Measurements from ENCODE around the gene ZNF256. TPM values are rescaled to one million over a fixed set of nuclear protein-coding genes. Genes with fewer than 3 reads are reported as not detected.
A peak's percentile ranks its signal among the peaks of the same experiment; 100 is the strongest.

ZNF256 gene
- total RNA-seq, 2 experiments from 2014 or later, result 5.7 to 9.0 TPM

DNA sequence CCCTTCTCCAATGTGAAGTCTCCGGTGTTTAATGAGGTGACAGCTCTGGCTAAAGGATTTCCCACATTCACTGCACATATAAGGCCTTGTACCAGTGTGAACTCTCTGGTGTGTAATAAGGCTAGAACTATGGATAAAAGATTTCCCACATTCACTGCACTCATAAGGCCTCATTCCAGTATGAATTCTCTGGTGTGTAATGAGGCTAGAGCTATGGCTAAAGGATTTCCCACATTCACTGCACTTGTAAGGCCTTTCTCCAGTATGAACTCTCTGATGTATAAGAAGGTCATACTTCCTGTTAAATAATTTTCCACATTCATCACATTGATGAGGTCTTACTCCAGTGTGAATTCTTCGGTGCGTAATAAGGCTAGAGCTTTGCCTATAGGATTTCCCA lies 5.9 kb downstream of the ZNF256 start:
- Histone ChIP-seq H3K9me2 (ENCODE audit: insufficient read depth, low read length) (no peaks in the 10 kb centered on the region), H4K20me1 (ENCODE audit: insufficient read depth, low read length) (no peaks in the 10 kb centered on the region), H3K27ac (ENCODE audit: low read depth, low read length, poor library complexity, severe bottlenecking) (no peak overlapping the region), H3K79me2 (ENCODE audit: insufficient read depth, low read depth, low read length) (peaks cover 7% of the 10 kb centered on the region; the same call in 1 of the 2 replicates), H3K9me3 (ENCODE audit: low read length) (peaks cover 12% of the 10 kb centered on the region; the same call in 1 of the 2 replicates), H3K36me3 (ENCODE audit: insufficient read depth, low read length) (peaks cover 55% of the 10 kb centered on the region), H2AFZ (ENCODE audit: low read length) (no peak overlapping the region), H3K4me2 (ENCODE audit: low read length) (no peak overlapping the region), H3K4me1 (ENCODE audit: insufficient read depth, low read length, poor library complexity, severe bottlenecking) (peaks cover 8% of the 10 kb centered on the region), H3K4me3 (ENCODE audit: low read depth, low read length, poor library complexity, severe bottlenecking) (no peak overlapping the region)
- TF ChIP-seq, protein P1, sequence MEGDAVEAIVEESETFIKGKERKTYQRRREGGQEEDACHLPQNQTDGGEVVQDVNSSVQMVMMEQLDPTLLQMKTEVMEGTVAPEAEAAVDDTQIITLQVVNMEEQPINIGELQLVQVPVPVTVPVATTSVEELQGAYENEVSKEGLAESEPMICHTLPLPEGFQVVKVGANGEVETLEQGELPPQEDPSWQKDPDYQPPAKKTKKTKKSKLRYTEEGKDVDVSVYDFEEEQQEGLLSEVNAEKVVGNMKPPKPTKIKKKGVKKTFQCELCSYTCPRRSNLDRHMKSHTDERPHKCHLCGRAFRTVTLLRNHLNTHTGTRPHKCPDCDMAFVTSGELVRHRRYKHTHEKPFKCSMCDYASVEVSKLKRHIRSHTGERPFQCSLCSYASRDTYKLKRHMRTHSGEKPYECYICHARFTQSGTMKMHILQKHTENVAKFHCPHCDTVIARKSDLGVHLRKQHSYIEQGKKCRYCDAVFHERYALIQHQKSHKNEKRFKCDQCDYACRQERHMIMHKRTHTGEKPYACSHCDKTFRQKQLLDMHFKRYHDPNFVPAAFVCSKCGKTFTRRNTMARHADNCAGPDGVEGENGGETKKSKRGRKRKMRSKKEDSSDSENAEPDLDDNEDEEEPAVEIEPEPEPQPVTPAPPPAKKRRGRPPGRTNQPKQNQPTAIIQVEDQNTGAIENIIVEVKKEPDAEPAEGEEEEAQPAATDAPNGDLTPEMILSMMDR (conservative IDR thresholded peaks at IDR 0.05; ENCODE audit: low read length), result no peak
- no peak for TF ChIP-seq EZH2phosphoT487 (IDR thresholded peaks at IDR 0.05; ENCODE audit: borderline replicate concordance, low read depth, low read length)
- CTCF ChIA-PET (ENCODE audit: unreplicated experiment), result no interaction called here
- BruUV-seq (replicated peaks), result TSS peak; percentile 3
- intact Hi-C loops (cut with micrococcal nuclease; ENCODE audit: unreplicated experiment), result no loop called here
- POLR2A ChIA-PET, result no interaction called here
- DNase-seq (ENCODE audit: low spot score), result no peak

DNA sequence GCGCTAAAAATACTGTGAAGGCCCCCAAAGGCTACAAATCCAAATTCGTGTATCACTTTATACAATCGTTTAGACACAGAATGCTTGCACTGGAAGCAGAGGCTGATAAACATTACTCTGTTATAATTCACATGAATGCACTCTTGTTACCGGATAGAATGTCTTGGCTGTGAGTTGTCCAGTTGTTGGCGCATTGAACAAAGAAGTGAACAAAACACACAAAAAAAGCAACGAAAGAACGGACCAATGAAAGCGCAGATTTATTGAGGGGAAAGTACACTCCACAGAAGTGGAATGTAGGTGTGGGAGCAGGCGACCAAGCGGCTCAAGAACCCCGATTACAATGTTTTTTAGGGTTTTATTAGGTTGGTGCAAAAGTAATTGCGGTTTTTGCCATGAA lies 11.8 kb downstream of the ZNF256 start:
- Histone ChIP-seq H2AFZ (ENCODE audit: low read length) (no peak overlapping the region), H3K9me3 (ENCODE audit: low read length) (0 out of 2 replicates have a peak, but pooled peaks cover 8% of the 10 kb centered on the region), H3K27ac (ENCODE audit: low read depth, low read length, poor library complexity, severe bottlenecking) (no peak overlapping the region), H3K79me2 (ENCODE audit: insufficient read depth, low read depth, low read length) (no peaks in the 10 kb centered on the region), H3K4me2 (ENCODE audit: low read length) (no peak overlapping the region), H3K9me2 (ENCODE audit: insufficient read depth, low read length) (no peaks in the 10 kb centered on the region), H3K4me3 (ENCODE audit: low read depth, low read length, poor library complexity, severe bottlenecking) (no peak overlapping the region), H4K20me1 (ENCODE audit: insufficient read depth, low read length) (no peaks in the 10 kb centered on the region), H3K36me3 (ENCODE audit: insufficient read depth, low read length) (peaks cover 22% of the 10 kb centered on the region), H3K4me1 (ENCODE audit: insufficient read depth, low read length, poor library complexity, severe bottlenecking) (no peaks in the 10 kb centered on the region)
- DNase-seq (ENCODE audit: low spot score), result no peak
- no TSS peak for BruUV-seq (replicated peaks)
- POLR2A ChIA-PET, result no interaction called here
- CTCF ChIA-PET (ENCODE audit: unreplicated experiment), result no interaction called here
- TF ChIP-seq, protein P1 (conservative IDR thresholded peaks at IDR 0.05; ENCODE audit: low read length), result no peak
- no peak for TF ChIP-seq EZH2phosphoT487 (IDR thresholded peaks at IDR 0.05; ENCODE audit: borderline replicate concordance, low read depth, low read length)
- intact Hi-C loops (cut with micrococcal nuclease; ENCODE audit: unreplicated experiment), result no loop called here

DNA sequence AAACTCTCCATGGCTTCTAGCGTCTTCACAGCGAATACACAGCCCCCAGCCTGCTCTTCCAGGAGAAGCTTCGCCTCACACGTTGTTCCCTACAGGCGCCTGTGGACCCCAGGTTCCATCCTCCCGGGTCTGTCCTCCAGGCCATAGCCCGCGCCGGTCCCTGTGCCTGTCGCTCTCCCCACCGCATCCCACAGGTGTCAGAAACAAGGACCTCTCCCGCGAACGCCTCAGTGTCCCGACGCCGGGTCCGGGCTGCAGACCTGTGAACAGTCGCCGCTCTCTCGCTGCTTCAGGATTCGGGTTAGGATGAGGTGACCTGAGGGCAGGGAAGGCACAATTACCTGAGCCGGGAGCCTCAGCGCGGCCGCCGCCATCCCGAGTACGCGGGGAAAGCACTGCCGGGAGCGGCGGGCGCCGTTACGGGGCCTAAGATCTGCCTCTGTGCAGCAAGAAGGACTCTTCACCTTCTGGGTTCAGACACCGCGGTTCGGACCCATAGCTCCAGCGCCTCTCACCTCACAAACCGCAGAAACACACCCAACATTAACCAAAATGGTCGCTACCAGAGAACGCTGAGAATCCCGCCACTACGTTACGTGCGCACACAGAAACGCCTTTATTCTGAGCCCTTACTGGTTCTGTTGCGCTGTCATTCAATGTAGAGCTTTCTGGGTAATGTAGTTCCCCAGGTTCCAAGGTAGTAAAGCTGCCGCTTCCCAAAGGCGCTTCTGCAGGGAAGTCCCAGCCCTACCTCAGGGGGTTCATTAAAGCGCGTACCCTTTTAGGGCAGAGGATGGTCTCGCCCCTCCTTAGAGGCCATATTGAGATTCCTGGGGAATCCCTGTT lies 12.5 kb downstream of the ZNF256 start, which contains the start of gene ZNF418:
Gene ZNF418 (minus strand): TSS at position 583 of the 846 bp plus-strand sequence. CDS start 1,580 bp downstream, outside the sequence.
- ChIA-PET POLR2A (no interaction called here), CTCF (ENCODE audit: unreplicated experiment) (no interaction called here)
- Histone ChIP-seq H3K9me3 (ENCODE audit: low read length) (0 out of 2 replicates have a peak, but pooled peaks cover 8% of the 10 kb centered on the region), H3K79me2 (ENCODE audit: insufficient read depth, low read depth, low read length) (no peaks in the 10 kb centered on the region), H3K9me2 (ENCODE audit: insufficient read depth, low read length) (no peaks in the 10 kb centered on the region), H4K20me1 (ENCODE audit: insufficient read depth, low read length) (no peaks in the 10 kb centered on the region), H3K36me3 (ENCODE audit: insufficient read depth, low read length) (peaks cover 16% of the 10 kb centered on the region; the same call in 1 of the 2 replicates), H3K4me2 (ENCODE audit: low read length) (no peak within 1 kb of the TSS), H3K27ac (ENCODE audit: low read depth, low read length, poor library complexity, severe bottlenecking) (no peak within 1 kb of the TSS), H3K4me1 (ENCODE audit: insufficient read depth, low read length, poor library complexity, severe bottlenecking) (no peaks in the 10 kb centered on the region), H3K4me3 (ENCODE audit: low read depth, low read length, poor library complexity, severe bottlenecking) (no peak within 1 kb of the TSS), H2AFZ (ENCODE audit: low read length) (no peak within 1 kb of the TSS)
- DNase-seq (ENCODE audit: low spot score), result no peak
- no TSS peak for BruUV-seq (replicated peaks)
- intact Hi-C loops (cut with micrococcal nuclease; ENCODE audit: unreplicated experiment), result no loop called here
- no peak for TF ChIP-seq EZH2phosphoT487 (IDR thresholded peaks at IDR 0.05; ENCODE audit: borderline replicate concordance, low read depth, low read length)
- TF ChIP-seq, protein P1 (conservative IDR thresholded peaks at IDR 0.05; ENCODE audit: low read length), result no peak

Measured in OCI-LY7 (cell line).